ENCODE data around the gene HOXA5.

DNA sequence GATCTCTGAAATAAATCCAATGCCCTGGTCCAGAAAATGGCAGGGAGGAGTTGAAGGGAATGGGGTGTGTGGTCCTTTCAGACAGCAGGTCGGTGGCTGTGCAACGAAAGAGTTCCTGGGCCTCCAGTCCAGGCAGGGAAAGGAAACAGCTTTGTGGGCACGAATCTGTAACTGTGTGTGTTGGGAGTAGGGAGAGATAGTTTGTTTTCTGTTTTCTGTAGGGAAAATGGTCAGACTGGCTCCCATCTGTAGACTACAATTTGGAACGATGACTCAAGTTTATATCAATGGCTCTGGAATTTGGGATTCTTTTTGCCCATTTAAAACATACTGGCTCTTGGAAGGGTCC is 24.4 kb upstream of the HOXA5 start:
- TF ChIP-seq CTCF (IDR thresholded peaks at IDR 0.05) (no peak), POLR2A (IDR thresholded peaks at IDR 0.05) (no peak)
